Progenitor cell of endocrine pancreas (in vitro differentiated cells): ENCODE measurements around the gene UBIAD1. TPM values are rescaled to one million over a fixed set of nuclear protein-coding genes. Genes with fewer than 3 reads are reported as not detected.
A peak's percentile ranks its signal among the peaks of the same experiment; 100 is the strongest.

ENCODE experiments used
- DNase-seq: peaks from one replicate; pipeline ENCODE4 v3.0.0; 2021; ENCODE audit warnings: low spot score; ENCODE audit not compliant: unreplicated experiment
- H3K27ac Mint-ChIP-seq: 2 replicates; pipeline ENCODE4 v1.8.0; 2021; ENCODE audit warnings: mild to moderate bottlenecking, moderate library complexity, mixed read lengths
- H3K27me3 Mint-ChIP-seq: 2 replicates; pipeline ENCODE4 v1.8.0; 2021; ENCODE audit warnings: mixed read lengths
- H3K36me3 Mint-ChIP-seq: 2 replicates; pipeline ENCODE4 v1.8.0; 2022; ENCODE audit warnings: mixed read lengths; ENCODE audit not compliant: insufficient read depth
- H3K4me1 Mint-ChIP-seq: 2 replicates; pipeline ENCODE4 v1.8.0; 2021; ENCODE audit warnings: low read depth, mixed read lengths
- H3K4me3 Mint-ChIP-seq: 2 replicates; pipeline ENCODE4 v1.8.0; 2021; ENCODE audit warnings: low read depth, mild to moderate bottlenecking, moderate library complexity, mixed read lengths
- H3K9me3 Mint-ChIP-seq: 2 replicates; pipeline ENCODE4 v1.8.0; 2021; ENCODE audit warnings: low read depth, mixed read lengths
- total RNA-seq: library from RNA; stranded (reverse); gene quantifications from 2 replicates; pipeline ENCODE4 v1.2.1, GENCODE V29; 2021
- TF ChIP-seq, protein P1 (sequence below): fragments of 200-600 bp; sonication (generic); IDR thresholded peaks from one replicate; pipeline ENCODE4 v1.5.0; 2021; ENCODE audit warnings: antibody characterized with exemption, mild to moderate bottlenecking; ENCODE audit not compliant: unreplicated experiment

UBIAD1 gene
- total RNA-seq, 1 donor from 2014 or later, result 16.4 TPM

DNA sequence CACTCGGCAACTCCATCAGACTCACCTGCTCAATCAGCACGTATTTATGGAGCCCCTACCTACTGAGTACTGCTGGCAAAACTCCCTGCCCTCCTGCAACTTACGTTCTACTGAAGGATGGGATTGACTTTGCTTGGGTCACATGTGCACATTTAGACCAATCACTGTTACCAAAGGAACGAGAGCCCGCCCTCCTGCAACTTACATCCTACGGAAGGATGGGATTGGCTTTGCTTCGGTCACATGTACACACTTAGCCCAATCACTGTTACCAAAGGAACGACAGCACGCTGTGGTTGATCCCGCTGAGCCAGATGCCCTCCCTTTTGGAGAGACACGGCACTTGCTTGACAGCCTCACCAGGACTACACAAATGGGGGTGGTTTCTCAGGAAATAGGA, 46.0 kb downstream of the UBIAD1 start:
- Mint-ChIP-seq H3K27me3 (peaks cover 20% of the 10 kb centered on the region), H3K36me3 (no peaks in the 10 kb centered on the region), H3K27ac (no peak overlapping the region), H3K4me1 (peaks cover 1% of the 10 kb centered on the region), H3K9me3 (no peaks in the 10 kb centered on the region), H3K4me3 (no peak overlapping the region)
- DNase-seq, result no peak
- TF ChIP-seq, protein P1, sequence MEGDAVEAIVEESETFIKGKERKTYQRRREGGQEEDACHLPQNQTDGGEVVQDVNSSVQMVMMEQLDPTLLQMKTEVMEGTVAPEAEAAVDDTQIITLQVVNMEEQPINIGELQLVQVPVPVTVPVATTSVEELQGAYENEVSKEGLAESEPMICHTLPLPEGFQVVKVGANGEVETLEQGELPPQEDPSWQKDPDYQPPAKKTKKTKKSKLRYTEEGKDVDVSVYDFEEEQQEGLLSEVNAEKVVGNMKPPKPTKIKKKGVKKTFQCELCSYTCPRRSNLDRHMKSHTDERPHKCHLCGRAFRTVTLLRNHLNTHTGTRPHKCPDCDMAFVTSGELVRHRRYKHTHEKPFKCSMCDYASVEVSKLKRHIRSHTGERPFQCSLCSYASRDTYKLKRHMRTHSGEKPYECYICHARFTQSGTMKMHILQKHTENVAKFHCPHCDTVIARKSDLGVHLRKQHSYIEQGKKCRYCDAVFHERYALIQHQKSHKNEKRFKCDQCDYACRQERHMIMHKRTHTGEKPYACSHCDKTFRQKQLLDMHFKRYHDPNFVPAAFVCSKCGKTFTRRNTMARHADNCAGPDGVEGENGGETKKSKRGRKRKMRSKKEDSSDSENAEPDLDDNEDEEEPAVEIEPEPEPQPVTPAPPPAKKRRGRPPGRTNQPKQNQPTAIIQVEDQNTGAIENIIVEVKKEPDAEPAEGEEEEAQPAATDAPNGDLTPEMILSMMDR, result no peak

DNA sequence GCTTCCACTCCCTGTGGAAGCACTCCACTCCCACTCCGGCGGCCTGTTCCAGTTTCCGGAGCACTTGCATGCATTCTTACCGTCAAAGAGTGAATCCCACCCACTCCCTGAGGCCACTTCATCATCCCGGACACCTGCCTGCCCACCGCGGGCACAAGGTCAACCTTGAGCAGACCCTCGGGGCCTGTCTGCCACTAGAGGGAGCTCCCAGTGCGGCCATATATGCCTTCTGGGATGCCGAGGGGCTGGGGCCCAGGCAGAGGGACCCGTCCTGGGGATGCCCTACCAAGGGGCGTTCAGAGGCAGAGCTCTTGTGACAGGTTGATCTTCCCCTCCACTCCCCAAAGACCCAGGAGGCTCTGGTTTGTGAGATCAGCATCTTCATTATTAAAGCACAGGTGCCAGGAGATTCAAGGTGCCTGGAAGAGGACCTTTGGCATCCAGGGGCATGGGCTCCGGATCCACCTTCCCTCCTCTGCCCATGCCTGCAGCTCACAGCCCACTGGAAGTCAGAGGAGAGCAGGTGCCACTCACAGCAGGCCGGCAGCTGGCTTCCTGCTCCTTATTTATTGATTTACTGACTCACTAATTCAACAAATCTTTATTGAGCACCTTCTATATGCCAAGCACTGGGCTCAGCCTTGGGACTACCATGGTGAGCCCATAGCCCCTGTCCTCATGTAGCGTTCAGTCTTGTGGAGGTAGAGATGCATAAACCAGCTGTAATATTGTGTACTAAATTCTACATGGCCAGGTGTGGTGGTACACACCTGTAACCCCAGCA, 47.3 kb downstream of the UBIAD1 start:
- H3K36me3 Mint-ChIP-seq, result no peaks in the 10 kb centered on the region
- DNase-seq, result peak; percentile 37
- no peak overlapping the region for H3K4me3 Mint-ChIP-seq
- H3K27me3 Mint-ChIP-seq, result peaks cover 18% of the 10 kb centered on the region
- H3K4me1 Mint-ChIP-seq, result peaks cover 1% of the 10 kb centered on the region
- TF ChIP-seq, protein P1, result peak; percentile 79
- H3K27ac Mint-ChIP-seq, result no peak overlapping the region
- H3K9me3 Mint-ChIP-seq, result no peaks in the 10 kb centered on the region

DNA sequence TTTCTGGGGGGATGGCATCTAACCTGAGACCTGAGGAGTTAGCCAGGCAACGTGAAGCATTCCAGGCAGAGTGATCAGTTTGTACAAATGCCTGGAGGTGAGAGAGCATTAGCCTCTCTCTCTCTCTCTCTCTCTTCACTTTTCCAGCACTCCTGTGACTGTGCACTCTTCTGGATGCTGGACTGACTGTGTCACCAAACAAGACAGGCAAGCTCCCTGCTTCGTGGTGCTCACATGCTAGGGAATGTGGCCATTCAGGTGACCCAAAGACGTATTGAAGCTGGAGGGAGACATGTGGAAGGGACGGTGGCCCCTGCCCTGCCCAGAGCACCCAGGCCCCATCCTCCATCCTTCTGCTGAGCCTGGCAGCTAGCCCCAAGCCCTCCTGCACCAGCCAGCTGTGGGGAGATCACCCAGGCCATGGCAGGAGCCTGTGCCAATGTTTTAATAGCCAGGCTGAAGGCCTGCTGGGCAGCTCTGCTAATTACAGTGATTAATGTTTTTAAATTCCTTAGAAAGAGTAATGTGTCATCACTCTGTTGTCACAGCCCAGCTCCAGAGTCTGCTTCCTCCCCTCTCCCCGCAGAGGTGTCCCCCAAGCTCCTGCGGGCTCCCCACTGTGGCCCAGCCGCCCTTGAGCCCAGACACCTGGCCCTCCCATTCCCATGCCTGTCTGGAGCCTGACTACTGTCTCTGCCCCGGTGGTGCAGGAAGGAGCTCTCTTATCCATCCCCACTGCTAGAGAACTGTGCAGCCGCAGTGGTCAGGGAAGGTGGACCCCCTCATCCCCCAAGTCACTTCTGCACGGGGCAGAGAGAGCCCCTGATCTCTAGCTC, 48.9 kb downstream of the UBIAD1 start:
- Mint-ChIP-seq H3K4me1 (peaks cover 1% of the 10 kb centered on the region), H3K27ac (no peak overlapping the region), H3K36me3 (no peaks in the 10 kb centered on the region), H3K4me3 (no peak overlapping the region), H3K9me3 (no peaks in the 10 kb centered on the region), H3K27me3 (peaks cover 11% of the 10 kb centered on the region)
- DNase-seq, result no peak
- TF ChIP-seq, protein P1, result no peak

DNA sequence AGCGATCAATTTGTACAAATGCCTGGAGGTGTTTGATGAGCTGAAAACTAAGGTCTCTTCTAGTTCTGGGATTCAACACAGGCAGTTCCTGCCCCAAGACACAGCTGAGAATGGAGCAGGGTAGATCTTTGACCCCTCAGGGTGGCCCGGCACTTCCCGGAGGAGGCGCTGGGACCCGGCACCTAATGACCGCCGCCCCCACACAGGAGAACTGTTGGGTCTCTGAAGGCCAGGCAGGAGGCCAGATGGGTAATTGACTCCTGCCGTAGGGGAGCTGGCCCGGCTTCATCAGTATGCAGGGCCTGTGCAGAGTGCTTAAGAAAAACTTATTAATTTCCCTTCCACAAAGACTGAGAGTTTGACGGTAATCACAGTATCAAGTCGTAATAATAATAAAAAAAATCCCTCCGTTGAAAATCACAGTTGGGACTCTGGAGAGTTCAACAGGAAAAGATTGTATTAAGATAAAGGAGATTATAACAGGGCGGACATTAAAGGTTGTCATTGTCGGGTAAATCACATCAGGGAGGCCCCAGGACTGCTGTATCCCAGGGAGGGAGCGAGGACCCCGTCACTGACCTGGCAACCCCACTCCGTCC, 51.7 kb downstream of the UBIAD1 start:
- Mint-ChIP-seq H3K27me3 (peaks cover 14% of the 10 kb centered on the region), H3K36me3 (no peaks in the 10 kb centered on the region), H3K27ac (peak overlapping the region; percentile 68), H3K4me1 (peaks cover 1% of the 10 kb centered on the region), H3K9me3 (no peaks in the 10 kb centered on the region), H3K4me3 (no peak overlapping the region)
- DNase-seq, result no peak
- TF ChIP-seq, protein P1, result no peak

DNA sequence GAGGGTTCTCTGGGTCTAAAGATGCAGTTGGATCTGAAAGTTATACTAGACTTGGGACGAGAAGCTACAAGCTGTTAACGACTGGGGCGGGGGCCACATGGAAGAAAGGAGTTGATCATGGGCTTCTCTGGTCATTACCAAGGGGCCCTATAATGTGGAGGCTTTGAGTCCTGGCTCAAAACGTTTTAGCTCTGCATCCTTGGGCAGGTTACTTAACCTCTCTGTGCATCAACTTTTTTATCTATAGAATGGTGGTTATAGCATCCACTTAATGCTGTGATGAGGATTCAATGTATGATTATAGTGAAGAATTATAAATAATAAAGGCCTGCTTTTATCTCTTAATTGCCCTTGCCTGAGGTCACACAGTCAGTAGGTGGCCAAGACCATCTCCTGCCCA, 53.1 kb downstream of the UBIAD1 start:
- Mint-ChIP-seq H3K9me3 (no peaks in the 10 kb centered on the region), H3K27me3 (peaks cover 15% of the 10 kb centered on the region), H3K4me3 (no peak overlapping the region), H3K4me1 (no peaks in the 10 kb centered on the region), H3K36me3 (no peaks in the 10 kb centered on the region), H3K27ac (no peak overlapping the region)
- DNase-seq, result no peak
- TF ChIP-seq, protein P1, result no peak
